HG03039 (cell line): ENCODE measurements around the gene SEC14L6.
A peak's percentile ranks its signal among the peaks of the same experiment; 100 is the strongest.
"Not testable (repeated sequence)": the region's sequence is repeated elsewhere in the genome, so short reads cannot be mapped to it uniquely, and the experiment has no call there.

Source experiments
- ATAC-seq: cut with Tn5 transposase; IDR thresholded peaks from one replicate; pipeline ENCODE4 v1.9.1; 2021; ENCODE audit warnings: mild to moderate bottlenecking, moderate library complexity; ENCODE audit not compliant: unreplicated experiment

The SEC14L6 gene

DNA sequence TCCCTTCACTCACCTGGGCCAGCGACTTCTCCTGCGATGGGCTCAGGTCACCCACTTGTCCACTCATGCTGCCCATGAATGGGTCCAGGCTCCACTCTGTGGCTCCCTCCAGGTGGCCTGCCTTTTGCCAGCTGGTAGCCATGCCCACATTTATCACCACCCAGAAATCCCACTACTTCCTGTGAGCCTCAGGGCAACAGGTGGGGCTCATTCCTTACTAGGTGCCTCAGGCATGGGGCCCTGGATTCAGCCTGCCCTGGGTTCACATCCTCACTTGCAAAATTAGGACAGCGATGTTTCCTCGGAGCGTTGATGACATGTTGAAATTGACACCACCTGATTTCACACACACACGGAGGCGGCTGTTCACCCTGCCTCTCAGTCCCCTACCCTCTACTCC, at the start of gene SEC14L6:
Gene SEC14L6 (minus strand): TSS at position 126 of the 400 bp plus-strand sequence. CDS start 59 bp downstream, at position 67.
- no peak for ATAC-seq

DNA sequence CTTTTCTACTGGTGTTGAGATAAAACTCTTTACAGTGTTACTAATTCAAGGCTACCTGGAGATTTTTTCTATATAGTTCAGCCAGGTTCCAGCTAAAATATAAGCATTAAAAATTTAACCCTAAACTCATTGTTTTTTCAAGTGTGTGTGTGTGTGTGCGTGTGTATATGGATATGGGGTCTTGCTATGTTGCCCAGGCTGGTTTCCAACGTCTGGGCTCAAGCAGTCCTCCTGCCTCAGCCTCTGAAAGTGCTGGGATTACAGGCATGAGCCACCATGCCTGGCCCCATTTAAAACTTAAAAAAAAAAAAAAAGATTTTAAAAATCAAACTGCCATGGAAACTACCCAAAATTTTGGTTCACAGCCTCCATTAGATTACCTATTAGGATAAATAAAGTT, 49.7 kb upstream of the SEC14L6 start:
- ATAC-seq, result no peak

DNA sequence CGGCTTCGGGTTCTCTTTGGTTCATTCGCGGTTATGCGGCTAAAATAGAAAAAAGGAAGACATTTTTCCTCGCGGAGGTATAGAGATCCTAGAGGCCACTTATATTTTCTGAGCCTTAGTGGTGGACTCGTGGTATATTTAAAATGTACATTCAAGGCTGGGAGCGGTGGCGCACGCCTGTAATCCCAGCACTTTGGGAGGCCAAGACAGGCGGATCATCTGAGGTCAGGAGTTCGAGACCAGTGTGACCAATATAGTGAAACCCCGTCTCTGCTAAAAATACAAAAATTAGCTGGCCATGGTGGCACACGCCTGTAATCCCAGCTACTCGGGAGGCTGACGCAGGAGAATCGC, 45.8 kb upstream of the SEC14L6 start:
- not testable (repeated sequence) for ATAC-seq

- peak; percentile 89 for ATAC-seq
These were observed 45.2 kb upstream of the SEC14L6 start, which contains the start of gene PES1 for GRCh38 chr22:30591588-30592359. Gene PES1, minus strand, starts transcription at chr22:30591910. Its CDS starts 77 bp downstream, at chr22:30591833.

DNA sequence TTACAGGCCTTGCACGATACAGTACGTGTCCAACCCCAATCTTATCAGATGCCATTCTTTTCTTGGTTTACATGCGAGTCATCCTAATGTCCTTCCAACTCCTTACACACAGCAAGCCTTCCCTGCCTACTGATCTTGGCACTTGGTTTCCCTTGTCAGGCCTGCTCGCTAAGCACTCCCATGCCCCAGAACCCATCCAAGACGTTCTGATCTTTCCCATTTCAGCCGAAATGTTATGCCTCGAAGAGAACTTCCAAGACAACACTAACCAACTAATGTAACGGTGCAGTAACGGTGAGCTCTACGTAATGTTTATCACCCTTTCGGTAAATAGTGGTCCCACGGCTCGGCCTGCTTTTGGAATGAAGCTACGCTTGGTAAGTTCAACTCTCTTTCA, 44.6 kb upstream of the SEC14L6 start:
- ATAC-seq, result no peak

- no peak for ATAC-seq
These were observed 39.9 kb upstream of the SEC14L6 start for GRCh38 chr22:30586414-30586813.

- ATAC-seq, result no peak
These were observed 37.9 kb upstream of the SEC14L6 start for GRCh38 chr22:30584441-30584840.

- ATAC-seq, result no peak
These were observed 36.4 kb upstream of the SEC14L6 start for GRCh38 chr22:30582788-30583545.

DNA sequence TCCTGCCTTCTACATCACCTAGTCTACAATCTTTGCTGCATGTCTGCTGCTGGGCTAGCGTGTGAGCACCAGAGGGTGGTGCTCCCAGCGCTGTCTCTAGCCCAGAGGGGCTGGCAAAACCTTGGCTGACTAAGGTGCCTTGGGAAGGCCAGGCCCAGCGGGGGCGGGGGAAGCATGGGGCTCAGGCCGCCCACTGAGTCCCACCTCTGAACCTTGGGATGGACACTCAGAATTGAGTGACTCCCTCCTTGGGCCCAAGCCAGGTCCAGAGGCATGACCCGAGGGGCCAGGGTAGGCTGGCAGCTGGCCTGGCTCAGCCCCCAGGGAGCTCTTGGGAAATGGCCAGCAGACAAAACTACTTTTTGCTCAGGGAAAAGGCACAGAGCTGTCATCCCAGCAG, 35.5 kb upstream of the SEC14L6 start:
- ATAC-seq, result no peak

DNA sequence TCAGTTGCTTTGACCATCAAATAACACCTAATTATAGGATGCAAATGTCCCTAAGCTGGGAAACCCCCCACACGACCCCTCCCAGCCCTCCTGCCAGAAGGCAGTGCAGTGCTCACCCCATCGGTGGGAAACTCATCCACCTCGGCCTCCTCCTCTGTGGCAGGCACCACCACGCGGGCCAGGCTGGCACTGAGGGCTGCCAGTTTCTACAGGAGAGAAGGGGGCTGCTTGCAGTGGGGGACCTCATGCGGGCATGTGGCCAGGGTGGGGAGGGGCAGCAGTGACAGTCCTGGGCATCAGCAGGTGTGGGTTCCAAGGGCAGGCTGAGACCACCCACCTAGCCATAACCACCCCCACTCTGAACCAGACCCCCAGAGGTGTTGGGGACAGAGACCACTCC, 34.4 kb upstream of the SEC14L6 start:
- no peak for ATAC-seq

- ATAC-seq, result no peak
These were observed 31.9 kb upstream of the SEC14L6 start for GRCh38 chr22:30578481-30578880.

DNA sequence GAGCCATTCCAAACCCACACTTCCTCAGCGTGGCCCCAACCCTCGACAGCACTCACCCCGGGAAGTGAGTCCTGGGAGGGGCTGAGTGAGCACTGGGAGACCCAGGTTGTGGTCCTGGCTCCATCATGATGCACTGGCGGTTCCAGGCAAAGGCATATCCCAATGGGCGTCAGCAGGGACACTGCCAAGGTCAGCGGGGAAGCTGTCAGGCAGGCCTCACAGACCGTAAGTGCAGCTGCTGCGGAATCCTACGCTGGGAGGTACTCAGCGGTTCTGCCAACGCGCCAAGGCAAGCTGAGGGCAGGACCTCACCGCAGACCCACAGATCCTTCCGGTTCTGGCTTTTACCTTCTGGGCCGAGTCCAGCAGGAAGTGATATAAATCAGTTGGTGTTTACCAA, 29.3 kb upstream of the SEC14L6 start:
- no peak for ATAC-seq

GRCh38 chr22:30574997-30575671, 28.6 kb upstream of the SEC14L6 start:
- ATAC-seq, result no peak

- no peak for ATAC-seq
These were observed 27.8 kb upstream of the SEC14L6 start, which contains the start of gene GAL3ST1 for GRCh38 chr22:30574095-30574981. Gene GAL3ST1, minus strand, starts transcription at chr22:30574665. Its CDS starts 17,273 bp downstream, at chr22:30557392.

DNA sequence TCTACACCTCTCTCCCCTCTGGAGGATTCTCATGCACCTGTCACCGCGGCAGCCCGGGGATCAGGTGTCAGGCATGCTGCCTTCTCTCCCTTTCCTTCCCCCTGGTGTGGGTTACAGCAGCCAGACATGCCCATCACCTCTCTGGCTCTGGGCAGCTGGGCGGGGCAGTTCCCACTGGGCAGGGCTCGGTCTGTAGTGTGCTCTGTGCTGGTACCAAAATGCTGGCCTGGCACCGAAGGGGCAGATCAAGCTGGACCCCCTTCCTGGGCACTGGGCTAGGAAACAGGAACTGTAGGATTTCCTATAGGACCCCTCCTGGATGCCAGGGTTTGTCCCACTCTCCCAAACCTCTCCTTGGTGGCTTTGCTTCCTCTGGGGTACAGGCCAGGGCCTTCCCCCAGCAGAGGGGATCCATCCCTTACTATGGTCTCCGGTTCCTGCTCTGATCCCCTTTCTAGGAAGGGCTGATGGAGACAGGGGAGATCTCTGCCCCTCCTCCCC, 27.1 kb upstream of the SEC14L6 start:
- no peak for ATAC-seq

DNA sequence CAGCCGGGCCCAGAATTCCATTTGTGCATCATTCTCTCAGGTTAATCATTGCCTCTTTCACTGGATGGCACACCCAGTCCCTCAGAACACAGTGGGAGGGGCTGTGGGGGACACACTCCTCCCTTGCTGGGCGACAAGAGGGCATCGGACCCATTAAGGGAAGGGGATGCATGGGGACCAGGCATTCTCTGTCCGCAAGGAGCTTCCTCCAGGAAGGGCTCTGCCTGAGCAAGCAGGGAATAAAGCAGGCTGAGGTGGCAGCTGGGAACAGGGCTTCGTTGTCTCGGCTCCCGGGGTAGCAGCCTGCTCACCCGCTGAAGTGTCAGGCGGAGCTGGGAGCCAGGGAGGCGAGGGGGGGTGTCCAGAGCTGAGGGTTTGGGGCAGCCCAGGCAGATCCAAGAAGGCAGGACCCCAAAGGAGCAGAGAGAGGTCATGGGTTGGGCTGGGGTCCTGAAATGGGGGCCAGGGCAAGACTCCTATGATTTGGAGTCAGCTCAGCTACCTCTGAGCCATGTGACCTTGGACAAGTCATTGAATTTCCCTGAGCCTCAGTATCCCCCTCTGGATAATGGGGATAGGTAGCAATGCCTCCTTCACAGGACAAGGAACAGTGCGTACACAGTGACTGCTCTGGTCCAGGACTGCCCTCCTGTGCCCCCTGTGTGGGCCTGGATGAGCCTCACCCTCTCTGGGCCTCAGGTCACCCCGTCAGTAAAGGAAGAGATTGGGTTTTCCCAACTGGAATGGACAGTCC, 26.5 kb upstream of the SEC14L6 start:
- ATAC-seq, result no peak

GRCh38 chr22:30572210-30572609, 25.7 kb upstream of the SEC14L6 start:
- no peak for ATAC-seq

GRCh38 chr22:30569674-30570202, 23.2 kb upstream of the SEC14L6 start:
- no peak for ATAC-seq

DNA sequence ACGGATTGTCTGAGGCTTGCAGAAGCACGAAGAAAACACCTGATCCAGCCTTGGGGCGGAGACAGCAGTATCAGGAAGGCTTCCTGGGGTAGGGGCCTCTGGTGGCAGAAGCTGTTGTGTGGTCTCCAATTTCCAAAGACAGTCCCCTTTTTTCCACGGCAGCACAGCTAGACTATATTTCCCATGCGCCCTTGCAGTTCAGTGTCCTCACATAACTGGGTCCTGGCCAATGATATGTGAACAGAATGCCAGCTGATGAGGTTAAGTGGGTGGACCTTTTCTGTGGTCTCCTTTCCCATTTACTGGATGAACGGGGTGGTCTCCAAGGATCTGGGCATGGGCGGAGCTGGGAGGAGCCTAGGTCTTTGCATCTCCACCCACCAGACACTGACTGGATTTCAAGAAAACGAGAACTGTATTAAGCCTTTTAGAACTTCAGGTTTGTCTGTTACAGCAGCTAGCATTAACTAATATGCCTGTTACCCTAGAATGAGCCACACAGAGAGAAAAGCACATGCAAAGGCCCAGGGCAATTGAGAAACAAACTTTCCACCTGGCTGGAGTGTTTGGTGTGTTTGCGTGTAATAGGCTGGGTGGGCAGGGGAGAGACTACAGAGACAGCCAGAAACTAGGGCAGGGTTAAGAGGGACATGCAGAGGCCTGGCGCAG, 21.7 kb upstream of the SEC14L6 start:
- no peak for ATAC-seq
